Smooth muscle cell (in vitro differentiated cells): ENCODE results near the gene TTLL10. TPM values are rescaled to one million over a fixed set of nuclear protein-coding genes. Genes with fewer than 3 reads are reported as not detected.

Experiments used
- DNase-seq: peaks from one replicate; lab custom pipeline; 2025; ENCODE audit not compliant: unreplicated experiment; lab: John Stamatoyannopoulos, UW
- H2AFZ ChIP-seq: fragments of 200-600 bp; sonication (generic); 2 replicates; pipeline ENCODE4 v1.6.0; 2016; ENCODE audit warnings: antibody characterized with exemption, low read depth, mild to moderate bottlenecking
- H3F3A ChIP-seq: fragments of 200-600 bp; sonication (generic); 2 replicates; pipeline ENCODE4 v1.6.0; 2017; ENCODE audit warnings: antibody characterized with exemption, low read depth
- H3K27ac ChIP-seq: fragments of 200-600 bp; sonication (generic); 2 replicates; pipeline ENCODE4 v1.5.1; 2016; ENCODE audit warnings: low read depth, mild to moderate bottlenecking
- H3K27me3 ChIP-seq: fragments of 200-600 bp; sonication (generic); 2 replicates; pipeline ENCODE4 v1.6.1; 2016; ENCODE audit warnings: low read depth, mild to moderate bottlenecking
- H3K36me3 ChIP-seq: fragments of 200-600 bp; sonication (generic); 2 replicates; pipeline ENCODE4 v1.5.1; 2016; ENCODE audit warnings: low read depth
- H3K4me1 ChIP-seq: fragments of 200-600 bp; sonication (generic); 2 replicates; pipeline ENCODE4 v1.5.1; 2016; ENCODE audit warnings: low read depth
- H3K4me2 ChIP-seq: fragments of 200-600 bp; sonication (generic); 2 replicates; pipeline ENCODE4 v1.6.0; 2016; ENCODE audit warnings: mild to moderate bottlenecking
- H3K4me3 ChIP-seq: fragments of 200-600 bp; sonication (generic); 2 replicates; pipeline ENCODE4 v1.5.1; 2016; ENCODE audit warnings: mild to moderate bottlenecking
- H3K79me2 ChIP-seq: fragments of 200-600 bp; sonication (generic); 2 replicates; pipeline ENCODE4 v1.6.0; 2016; ENCODE audit warnings: low read depth, mild to moderate bottlenecking
- H3K9ac ChIP-seq: fragments of 200-600 bp; sonication (generic); 2 replicates; pipeline ENCODE4 v1.6.0; 2016; ENCODE audit warnings: low read depth
- H3K9me3 ChIP-seq: fragments of 200-600 bp; sonication (generic); replicated peaks from 2 replicates; pipeline ENCODE4 v1.5.1; 2016; ENCODE audit warnings: low read depth
- H4K20me1 ChIP-seq: fragments of 200-600 bp; sonication (generic); 2 replicates; pipeline ENCODE4 v1.6.0; 2016; ENCODE audit warnings: low read depth
- CTCF ChIP-seq: fragments of 200-600 bp; sonication (generic); IDR thresholded peaks from 2 replicates; pipeline ENCODE4 v1.5.1; 2017; ENCODE audit warnings: borderline replicate concordance, mild to moderate bottlenecking, antibody characterized with exemption; ENCODE audit not compliant: insufficient read depth, poor library complexity, severe bottlenecking
- WGBS: methylation state at CpG from one replicate; pipeline ENCODE4 v1.1.7; 2016; ENCODE audit warnings: low lambda C conversion rate; 5-methylcytosine and 5-hydroxymethylcytosine counted together
- polyA plus RNA-seq: library from polyadenylated mRNA; unstranded; fragments of >200 nt; fragmentation: Nextera tagmentation; extraction: Ambion mirVana; gene quantifications from 2 replicates; pipeline ENCODE4 v1.2.1, GENCODE V29; 2016
- total RNA-seq: library from RNA; depleted of rRNA; stranded (reverse); fragments of >200 nt; gene quantifications from 2 replicates; pipeline ENCODE4 v1.2.3, GENCODE V29; 2014

Gene TTLL10
- total and polyA plus RNA-seq, 2 experiments from 2014 or later = not detected

GRCh38 chr1:1238702-1239178 is 65.1 kb downstream of the TTLL10 start:
- no peaks in the 10 kb centered on the region for H4K20me1 ChIP-seq
- no peaks in the 10 kb centered on the region for H3K36me3 ChIP-seq
- H3K4me2 ChIP-seq = no peak overlapping the region
- H3K4me1 ChIP-seq = no peaks in the 10 kb centered on the region
- H3F3A ChIP-seq = no peaks in the 10 kb centered on the region
- H3K4me3 ChIP-seq = no peak overlapping the region
- no peaks in the 10 kb centered on the region for H3K27me3 ChIP-seq
- no peak for TF ChIP-seq CTCF
- peaks cover 2% of the 10 kb centered on the region for H3K79me2 ChIP-seq
- H3K9me3 ChIP-seq = no peaks in the 10 kb centered on the region
- no peak for DNase-seq
- no peak overlapping the region for H2AFZ ChIP-seq
- 90% methylated on average over 19 of the region's 19 CpGs for WGBS
- H3K9ac ChIP-seq = no peak overlapping the region
- no peak overlapping the region for H3K27ac ChIP-seq

- WGBS = 85% methylated on average over 14 of the region's 15 CpGs
- Histone ChIP-seq H3K79me2 (no peaks in the 10 kb centered on the region), H3K4me2 (no peak overlapping the region), H3F3A (no peaks in the 10 kb centered on the region), H3K36me3 (no peaks in the 10 kb centered on the region), H4K20me1 (no peaks in the 10 kb centered on the region), H3K4me1 (no peaks in the 10 kb centered on the region), H3K9me3 (no peaks in the 10 kb centered on the region), H2AFZ (no peak overlapping the region), H3K27ac (no peak overlapping the region), H3K9ac (no peak overlapping the region), H3K27me3 (no peaks in the 10 kb centered on the region), H3K4me3 (no peak overlapping the region)
- no peak for DNase-seq
- no peak for TF ChIP-seq CTCF
Measured at GRCh38 chr1:1239227-1239613, 65.5 kb downstream of the TTLL10 start.

- Histone ChIP-seq H3F3A (no peaks in the 10 kb centered on the region), H3K9me3 (no peaks in the 10 kb centered on the region), H3K4me2 (no peak overlapping the region), H3K9ac (no peak overlapping the region), H3K27ac (no peak overlapping the region), H3K36me3 (no peaks in the 10 kb centered on the region), H2AFZ (no peak overlapping the region), H4K20me1 (no peaks in the 10 kb centered on the region), H3K79me2 (no peaks in the 10 kb centered on the region), H3K27me3 (no peaks in the 10 kb centered on the region), H3K4me1 (no peaks in the 10 kb centered on the region), H3K4me3 (no peak overlapping the region)
- DNase-seq = no peak
- 77% methylated on average over 30 of the region's 30 CpGs for WGBS
- TF ChIP-seq CTCF = no peak
Measured at GRCh38 chr1:1239614-1240347, 66.1 kb downstream of the TTLL10 start.

- no peak overlapping the region for H3K4me3 ChIP-seq
- H3K9ac ChIP-seq = no peak overlapping the region
- no peak overlapping the region for H3K4me2 ChIP-seq
- H3K79me2 ChIP-seq = no peaks in the 10 kb centered on the region
- DNase-seq = no peak
- no peaks in the 10 kb centered on the region for H3K9me3 ChIP-seq
- 88% methylated on average over 2 of the region's 11 CpGs for WGBS
- no peak for TF ChIP-seq CTCF
- no peaks in the 10 kb centered on the region for H3K4me1 ChIP-seq
- H3K27me3 ChIP-seq = no peaks in the 10 kb centered on the region
- no peaks in the 10 kb centered on the region for H4K20me1 ChIP-seq
- H3K27ac ChIP-seq = no peak overlapping the region
- H2AFZ ChIP-seq = no peak overlapping the region
- H3F3A ChIP-seq = no peaks in the 10 kb centered on the region
- no peaks in the 10 kb centered on the region for H3K36me3 ChIP-seq
Measured at GRCh38 chr1:1240348-1240732, 66.7 kb downstream of the TTLL10 start.
